Measurements from ENCODE around the gene EVA1C.
"Not testable (repeated sequence)": the region's sequence is repeated elsewhere in the genome, so short reads cannot be mapped to it uniquely, and the experiment has no call there.

DNA sequence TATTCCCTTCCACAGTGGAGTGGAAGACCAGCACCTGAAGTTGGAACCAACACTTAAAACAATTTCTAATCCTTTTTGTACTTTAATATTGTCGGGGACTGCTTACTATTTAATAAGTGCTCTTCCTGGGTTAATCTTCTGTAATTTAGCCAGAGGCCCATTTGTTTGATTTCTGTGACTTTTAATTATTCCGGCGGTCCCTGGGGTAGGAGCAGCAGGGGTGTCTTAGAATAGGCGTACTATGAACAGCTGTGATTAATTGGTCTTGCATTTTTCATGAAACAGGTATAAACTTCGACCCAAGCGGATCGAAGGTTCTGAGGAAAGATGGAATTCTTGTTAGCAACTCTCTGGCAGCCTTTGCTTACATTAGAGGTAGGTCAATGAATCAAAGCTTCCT lies 91.1 kb downstream of the EVA1C start:
- TF ChIP-seq, protein P1, sequence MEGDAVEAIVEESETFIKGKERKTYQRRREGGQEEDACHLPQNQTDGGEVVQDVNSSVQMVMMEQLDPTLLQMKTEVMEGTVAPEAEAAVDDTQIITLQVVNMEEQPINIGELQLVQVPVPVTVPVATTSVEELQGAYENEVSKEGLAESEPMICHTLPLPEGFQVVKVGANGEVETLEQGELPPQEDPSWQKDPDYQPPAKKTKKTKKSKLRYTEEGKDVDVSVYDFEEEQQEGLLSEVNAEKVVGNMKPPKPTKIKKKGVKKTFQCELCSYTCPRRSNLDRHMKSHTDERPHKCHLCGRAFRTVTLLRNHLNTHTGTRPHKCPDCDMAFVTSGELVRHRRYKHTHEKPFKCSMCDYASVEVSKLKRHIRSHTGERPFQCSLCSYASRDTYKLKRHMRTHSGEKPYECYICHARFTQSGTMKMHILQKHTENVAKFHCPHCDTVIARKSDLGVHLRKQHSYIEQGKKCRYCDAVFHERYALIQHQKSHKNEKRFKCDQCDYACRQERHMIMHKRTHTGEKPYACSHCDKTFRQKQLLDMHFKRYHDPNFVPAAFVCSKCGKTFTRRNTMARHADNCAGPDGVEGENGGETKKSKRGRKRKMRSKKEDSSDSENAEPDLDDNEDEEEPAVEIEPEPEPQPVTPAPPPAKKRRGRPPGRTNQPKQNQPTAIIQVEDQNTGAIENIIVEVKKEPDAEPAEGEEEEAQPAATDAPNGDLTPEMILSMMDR (conservative IDR thresholded peaks at IDR 0.05; ENCODE audit: low read depth, low read length) = not testable (repeated sequence)
- TF ChIP-seq EZH2 (IDR thresholded peaks at IDR 0.05; ENCODE audit: low read length, unreplicated experiment); EZH2phosphoT487 (IDR thresholded peaks at IDR 0.05; ENCODE audit: borderline replicate concordance, low read length): not testable (repeated sequence)
